Endometrium (tissue), 2 donors: Measurements from ENCODE around the gene ACER3.
"Not testable (repeated sequence)": the region's sequence is repeated elsewhere in the genome, so short reads cannot be mapped to it uniquely, and the experiment has no call there.

Experiments
- FAIRE-seq: peaks from 2 replicates; lab custom pipeline; 2012; peaks lifted over from hg19 to GRCh38; lab: Jason Lieb, UNC
- donor health status: control.
- donor health status: control.

The ACER3 gene

GRCh38 chr11:77038029-77038824, 177.5 kb downstream of the ACER3 start:
- FAIRE-seq: no peak

GRCh38 chr11:77038825-77039326, 178.2 kb downstream of the ACER3 start:
- no peak for FAIRE-seq

GRCh38 chr11:77039491-77040400, 179.0 kb downstream of the ACER3 start:
- no peak for FAIRE-seq

- FAIRE-seq: no peak
Observed at GRCh38 chr11:77040401-77040777, 179.7 kb downstream of the ACER3 start.

GRCh38 chr11:77040889-77041288, 180.2 kb downstream of the ACER3 start:
- no peak for FAIRE-seq

GRCh38 chr11:77042111-77042726, 181.5 kb downstream of the ACER3 start:
- no peak for FAIRE-seq

- FAIRE-seq: no peak
Observed at GRCh38 chr11:77044356-77044755, 183.6 kb downstream of the ACER3 start.

- no peak for FAIRE-seq
Observed at GRCh38 chr11:77044886-77045285, 184.2 kb downstream of the ACER3 start.

GRCh38 chr11:77046060-77046501, 185.4 kb downstream of the ACER3 start:
- no peak for FAIRE-seq

GRCh38 chr11:77047007-77047927, 186.5 kb downstream of the ACER3 start:
- peak; percentile 96 for FAIRE-seq

GRCh38 chr11:77047928-77048446, 187.3 kb downstream of the ACER3 start:
- FAIRE-seq: not testable (repeated sequence)

- FAIRE-seq: no peak
Observed at GRCh38 chr11:77049026-77049425, 188.3 kb downstream of the ACER3 start.

- no peak for FAIRE-seq
Observed at GRCh38 chr11:77051511-77051910, 190.8 kb downstream of the ACER3 start.

GRCh38 chr11:77052518-77052917, 191.8 kb downstream of the ACER3 start:
- no peak for FAIRE-seq

- no peak for FAIRE-seq
Observed at GRCh38 chr11:77053217-77054015, 192.7 kb downstream of the ACER3 start.

GRCh38 chr11:77054084-77054483, 193.4 kb downstream of the ACER3 start:
- no peak for FAIRE-seq

GRCh38 chr11:77055101-77055561, 194.4 kb downstream of the ACER3 start:
- no peak for FAIRE-seq

- no peak for FAIRE-seq
Observed at GRCh38 chr11:77055913-77056312, 195.2 kb downstream of the ACER3 start.

GRCh38 chr11:77056814-77057402, 196.2 kb downstream of the ACER3 start:
- FAIRE-seq: no peak
